ENCODE data around the gene TTL. TPM values are rescaled to one million over a fixed set of nuclear protein-coding genes. Genes with fewer than 3 reads are reported as not detected.

The TTL gene
- total and polyA plus RNA-seq, 2 of the 13 experiments (the other 11 are each of a cell fraction or from before 2014, with no cell fraction given): 19.0 to 59.8 TPM

DNA sequence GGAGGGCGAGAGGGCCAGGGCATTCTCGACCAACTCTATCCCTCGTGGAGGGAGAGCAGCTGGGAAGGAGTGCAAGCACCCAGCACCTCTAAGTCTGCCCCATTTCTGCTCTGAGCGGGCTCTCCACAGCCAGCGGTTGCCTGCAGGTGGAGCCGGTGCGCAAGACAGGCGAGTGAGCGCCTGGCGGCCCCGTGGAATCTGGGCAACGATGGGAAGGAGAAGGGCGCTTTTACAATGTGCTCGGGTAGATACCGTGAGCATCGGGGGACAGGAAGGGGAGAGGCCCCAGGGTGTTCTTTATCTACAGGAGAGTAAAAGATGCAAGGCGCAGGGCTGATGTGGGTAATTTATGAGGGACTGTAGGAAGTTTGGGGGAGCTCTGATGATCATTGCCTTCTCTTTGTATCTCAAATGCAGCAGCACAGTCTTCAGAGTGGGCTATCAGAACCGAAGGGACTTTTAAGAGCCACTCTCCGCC is 867 bp upstream of the TTL start (continued):
- TF ChIP-seq, protein P1, sequence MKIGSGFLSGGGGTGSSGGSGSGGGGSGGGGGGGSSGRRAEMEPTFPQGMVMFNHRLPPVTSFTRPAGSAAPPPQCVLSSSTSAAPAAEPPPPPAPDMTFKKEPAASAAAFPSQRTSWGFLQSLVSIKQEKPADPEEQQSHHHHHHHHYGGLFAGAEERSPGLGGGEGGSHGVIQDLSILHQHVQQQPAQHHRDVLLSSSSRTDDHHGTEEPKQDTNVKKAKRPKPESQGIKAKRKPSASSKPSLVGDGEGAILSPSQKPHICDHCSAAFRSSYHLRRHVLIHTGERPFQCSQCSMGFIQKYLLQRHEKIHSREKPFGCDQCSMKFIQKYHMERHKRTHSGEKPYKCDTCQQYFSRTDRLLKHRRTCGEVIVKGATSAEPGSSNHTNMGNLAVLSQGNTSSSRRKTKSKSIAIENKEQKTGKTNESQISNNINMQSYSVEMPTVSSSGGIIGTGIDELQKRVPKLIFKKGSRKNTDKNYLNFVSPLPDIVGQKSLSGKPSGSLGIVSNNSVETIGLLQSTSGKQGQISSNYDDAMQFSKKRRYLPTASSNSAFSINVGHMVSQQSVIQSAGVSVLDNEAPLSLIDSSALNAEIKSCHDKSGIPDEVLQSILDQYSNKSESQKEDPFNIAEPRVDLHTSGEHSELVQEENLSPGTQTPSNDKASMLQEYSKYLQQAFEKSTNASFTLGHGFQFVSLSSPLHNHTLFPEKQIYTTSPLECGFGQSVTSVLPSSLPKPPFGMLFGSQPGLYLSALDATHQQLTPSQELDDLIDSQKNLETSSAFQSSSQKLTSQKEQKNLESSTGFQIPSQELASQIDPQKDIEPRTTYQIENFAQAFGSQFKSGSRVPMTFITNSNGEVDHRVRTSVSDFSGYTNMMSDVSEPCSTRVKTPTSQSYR (CRISPR knock-in tag; IDR thresholded peaks at IDR 0.05; ENCODE audit: borderline replicate concordance): no peak
- TF ChIP-seq ZBTB38 (CRISPR knock-in tag; IDR thresholded peaks at IDR 0.05) (no peak; the same call in 1 of the 2 replicates), GFI1 (CRISPR knock-in tag; IDR thresholded peaks at IDR 0.05; ENCODE audit: borderline replicate concordance) (peak; percentile 12; the same call in 1 of the 2 replicates), HDAC1 (CRISPR knock-in tag; IDR thresholded peaks at IDR 0.05) (0 out of 2 replicates have a peak, but pooled peaks have one; percentile 33), HIVEP1 (CRISPR knock-in tag; IDR thresholded peaks at IDR 0.05) (no peak; the same call in 1 of the 2 replicates), DMAP1 (CRISPR knock-in tag; IDR thresholded peaks at IDR 0.05) (peak; percentile 46; the same call in 1 of the 2 replicates), ZNF660 (CRISPR knock-in tag; IDR thresholded peaks at IDR 0.05; ENCODE audit: borderline replicate concordance, low read depth) (no peak), KLF6 (CRISPR knock-in tag; IDR thresholded peaks at IDR 0.05) (0 out of 2 replicates have a peak, but pooled peaks have one; percentile 40), ZNF10 (CRISPR knock-in tag; IDR thresholded peaks at IDR 0.05; ENCODE audit: borderline replicate concordance, low read depth) (no peak), ZNF547 (CRISPR knock-in tag; IDR thresholded peaks at IDR 0.05) (peak; percentile 62), ZNF205 (CRISPR knock-in tag; IDR thresholded peaks at IDR 0.05) (0 out of 2 replicates have a peak, but pooled peaks have one; percentile 64), ZKSCAN5 (CRISPR knock-in tag; IDR thresholded peaks at IDR 0.05) (no peak), SSRP1 (CRISPR knock-in tag; IDR thresholded peaks at IDR 0.05) (no peak), ZKSCAN1 (IDR thresholded peaks at IDR 0.05; ENCODE audit: low read length) (no peak), PLRG1 (conservative IDR thresholded peaks at IDR 0.05) (no peak), MED8 (CRISPR knock-in tag; IDR thresholded peaks at IDR 0.05; ENCODE audit: insufficient replicate concordance) (no peak), ZNF367 (CRISPR knock-in tag; IDR thresholded peaks at IDR 0.05; ENCODE audit: borderline replicate concordance) (no peak), KLF15 (CRISPR knock-in tag; IDR thresholded peaks at IDR 0.05; ENCODE audit: borderline replicate concordance) (no peak)
- TF ChIP-seq, protein P2, sequence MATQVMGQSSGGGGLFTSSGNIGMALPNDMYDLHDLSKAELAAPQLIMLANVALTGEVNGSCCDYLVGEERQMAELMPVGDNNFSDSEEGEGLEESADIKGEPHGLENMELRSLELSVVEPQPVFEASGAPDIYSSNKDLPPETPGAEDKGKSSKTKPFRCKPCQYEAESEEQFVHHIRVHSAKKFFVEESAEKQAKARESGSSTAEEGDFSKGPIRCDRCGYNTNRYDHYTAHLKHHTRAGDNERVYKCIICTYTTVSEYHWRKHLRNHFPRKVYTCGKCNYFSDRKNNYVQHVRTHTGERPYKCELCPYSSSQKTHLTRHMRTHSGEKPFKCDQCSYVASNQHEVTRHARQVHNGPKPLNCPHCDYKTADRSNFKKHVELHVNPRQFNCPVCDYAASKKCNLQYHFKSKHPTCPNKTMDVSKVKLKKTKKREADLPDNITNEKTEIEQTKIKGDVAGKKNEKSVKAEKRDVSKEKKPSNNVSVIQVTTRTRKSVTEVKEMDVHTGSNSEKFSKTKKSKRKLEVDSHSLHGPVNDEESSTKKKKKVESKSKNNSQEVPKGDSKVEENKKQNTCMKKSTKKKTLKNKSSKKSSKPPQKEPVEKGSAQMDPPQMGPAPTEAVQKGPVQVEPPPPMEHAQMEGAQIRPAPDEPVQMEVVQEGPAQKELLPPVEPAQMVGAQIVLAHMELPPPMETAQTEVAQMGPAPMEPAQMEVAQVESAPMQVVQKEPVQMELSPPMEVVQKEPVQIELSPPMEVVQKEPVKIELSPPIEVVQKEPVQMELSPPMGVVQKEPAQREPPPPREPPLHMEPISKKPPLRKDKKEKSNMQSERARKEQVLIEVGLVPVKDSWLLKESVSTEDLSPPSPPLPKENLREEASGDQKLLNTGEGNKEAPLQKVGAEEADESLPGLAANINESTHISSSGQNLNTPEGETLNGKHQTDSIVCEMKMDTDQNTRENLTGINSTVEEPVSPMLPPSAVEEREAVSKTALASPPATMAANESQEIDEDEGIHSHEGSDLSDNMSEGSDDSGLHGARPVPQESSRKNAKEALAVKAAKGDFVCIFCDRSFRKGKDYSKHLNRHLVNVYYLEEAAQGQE (IDR thresholded peaks at IDR 0.05; ENCODE audit: borderline replicate concordance in 1 of 2, low read depth in 1 of 2, low read length in 2 of 2): no peak
- TF ChIP-seq, protein P3, sequence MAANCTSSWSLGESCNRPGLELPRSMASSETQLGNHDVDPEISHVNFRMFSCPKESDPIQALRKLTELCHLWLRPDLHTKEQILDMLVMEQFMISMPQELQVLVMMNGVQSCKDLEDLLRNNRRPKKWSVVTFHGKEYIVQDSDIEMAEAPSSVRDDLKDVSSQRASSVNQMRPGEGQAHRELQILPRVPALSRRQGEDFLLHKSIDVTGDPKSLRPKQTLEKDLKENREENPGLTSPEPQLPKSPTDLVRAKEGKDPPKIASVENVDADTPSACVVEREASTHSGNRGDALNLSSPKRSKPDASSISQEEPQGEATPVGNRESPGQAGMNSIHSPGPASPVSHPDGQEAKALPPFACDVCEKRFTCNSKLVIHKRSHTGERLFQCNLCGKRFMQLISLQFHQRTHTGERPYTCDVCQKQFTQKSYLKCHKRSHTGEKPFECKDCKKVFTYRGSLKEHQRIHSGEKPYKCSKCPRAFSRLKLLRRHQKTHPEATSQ (CRISPR knock-in tag; IDR thresholded peaks at IDR 0.05; ENCODE audit: borderline replicate concordance): no peak
- TF ChIP-seq, protein P4, sequence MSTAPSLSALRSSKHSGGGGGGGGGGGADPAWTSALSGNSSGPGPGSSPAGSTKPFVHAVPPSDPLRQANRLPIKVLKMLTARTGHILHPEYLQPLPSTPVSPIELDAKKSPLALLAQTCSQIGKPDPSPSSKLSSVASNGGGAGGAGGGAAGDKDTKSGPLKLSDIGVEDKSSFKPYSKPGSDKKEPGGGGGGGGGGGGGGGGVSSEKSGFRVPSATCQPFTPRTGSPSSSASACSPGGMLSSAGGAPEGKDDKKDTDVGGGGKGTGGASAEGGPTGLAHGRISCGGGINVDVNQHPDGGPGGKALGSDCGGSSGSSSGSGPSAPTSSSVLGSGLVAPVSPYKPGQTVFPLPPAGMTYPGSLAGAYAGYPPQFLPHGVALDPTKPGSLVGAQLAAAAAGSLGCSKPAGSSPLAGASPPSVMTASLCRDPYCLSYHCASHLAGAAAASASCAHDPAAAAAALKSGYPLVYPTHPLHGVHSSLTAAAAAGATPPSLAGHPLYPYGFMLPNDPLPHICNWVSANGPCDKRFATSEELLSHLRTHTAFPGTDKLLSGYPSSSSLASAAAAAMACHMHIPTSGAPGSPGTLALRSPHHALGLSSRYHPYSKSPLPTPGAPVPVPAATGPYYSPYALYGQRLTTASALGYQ (CRISPR knock-in tag; IDR thresholded peaks at IDR 0.05): no peak
